Measurements from ENCODE around the gene PBOV1. TPM values are rescaled to one million over a fixed set of nuclear protein-coding genes. Genes with fewer than 3 reads are reported as not detected.

Gene PBOV1
- total and polyA plus RNA-seq, 4 donors, result 0.04 TPM; not detected in 3

DNA sequence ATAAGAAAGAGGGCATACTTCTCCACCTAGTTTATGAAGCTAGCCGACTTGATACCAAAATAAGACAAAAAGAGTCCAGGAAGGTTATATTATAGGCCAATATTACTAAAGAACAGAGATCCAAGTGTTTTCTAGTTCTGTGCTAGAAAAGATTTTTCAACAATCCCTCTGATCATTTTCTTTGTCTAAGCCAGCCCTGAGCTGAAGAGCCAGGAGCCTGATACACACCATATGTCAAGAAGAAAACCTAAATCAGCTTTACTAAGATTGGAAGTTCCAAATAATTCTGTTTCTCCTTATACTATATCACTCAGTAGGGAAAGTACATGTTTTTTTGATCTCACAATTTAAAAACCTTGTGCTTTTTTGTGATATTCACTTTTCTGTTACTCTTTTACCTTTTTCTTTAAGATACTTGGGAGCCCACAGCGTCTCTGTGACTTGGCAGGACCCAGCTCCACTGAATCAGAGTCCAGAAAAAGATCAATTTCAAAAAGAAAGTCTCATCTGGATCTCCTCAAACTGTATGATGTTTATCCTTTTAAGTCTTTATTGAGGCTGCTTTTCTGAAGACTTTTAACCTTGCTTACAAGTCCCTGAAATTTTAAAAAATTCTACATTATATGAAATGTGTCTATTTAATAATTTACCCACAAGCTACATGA lies 43.0 kb upstream of the PBOV1 start:
- H3K4me3 ChIP-seq, result no peak overlapping the region
- WGBS, 2 donors, result 76 to 87% methylated on average over 2 of the region's 2 CpGs
- H3K4me1 ChIP-seq (ENCODE audit: control insufficient read depth in 5 of 5, insufficient read depth in 5 of 5, low read length in 5 of 5), result peaks cover 0 to 7% (median 0%) of the 10 kb centered on the region in 5 donors
- no peaks in the 10 kb centered on the region for H3K27me3 ChIP-seq (ENCODE audit: control insufficient read depth in 3 of 3, insufficient read depth in 3 of 3, low read length in 2 of 3)
- ATAC-seq (ENCODE audit: insufficient read depth, low FRiP score), result no peak
- H3K36me3 ChIP-seq (ENCODE audit: control insufficient read depth in 4 of 4, insufficient read depth in 4 of 4, low read length in 4 of 4), result peaks cover 0 to 1% (median 0%) of the 10 kb centered on the region in 4 donors
- TF ChIP-seq, protein P1, sequence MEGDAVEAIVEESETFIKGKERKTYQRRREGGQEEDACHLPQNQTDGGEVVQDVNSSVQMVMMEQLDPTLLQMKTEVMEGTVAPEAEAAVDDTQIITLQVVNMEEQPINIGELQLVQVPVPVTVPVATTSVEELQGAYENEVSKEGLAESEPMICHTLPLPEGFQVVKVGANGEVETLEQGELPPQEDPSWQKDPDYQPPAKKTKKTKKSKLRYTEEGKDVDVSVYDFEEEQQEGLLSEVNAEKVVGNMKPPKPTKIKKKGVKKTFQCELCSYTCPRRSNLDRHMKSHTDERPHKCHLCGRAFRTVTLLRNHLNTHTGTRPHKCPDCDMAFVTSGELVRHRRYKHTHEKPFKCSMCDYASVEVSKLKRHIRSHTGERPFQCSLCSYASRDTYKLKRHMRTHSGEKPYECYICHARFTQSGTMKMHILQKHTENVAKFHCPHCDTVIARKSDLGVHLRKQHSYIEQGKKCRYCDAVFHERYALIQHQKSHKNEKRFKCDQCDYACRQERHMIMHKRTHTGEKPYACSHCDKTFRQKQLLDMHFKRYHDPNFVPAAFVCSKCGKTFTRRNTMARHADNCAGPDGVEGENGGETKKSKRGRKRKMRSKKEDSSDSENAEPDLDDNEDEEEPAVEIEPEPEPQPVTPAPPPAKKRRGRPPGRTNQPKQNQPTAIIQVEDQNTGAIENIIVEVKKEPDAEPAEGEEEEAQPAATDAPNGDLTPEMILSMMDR (IDR thresholded peaks at IDR 0.05; ENCODE audit: control extremely low read depth, extremely low read depth), result no peak
- peak in 2 of 3 donors; percentile 12 to 50 for DNase-seq
- H3K9ac ChIP-seq (ENCODE audit: insufficient read depth in 1 of 2, low read length in 2 of 2), result no peak overlapping the region
- H3K27ac ChIP-seq (ENCODE audit: low read depth in 1 of 2, low read length in 1 of 2), result no peak overlapping the region
- H3K9me3 ChIP-seq (ENCODE audit: control insufficient read depth in 4 of 4, insufficient read depth in 3 of 4, low read length in 3 of 4), result no peaks in the 10 kb centered on the region

DNA sequence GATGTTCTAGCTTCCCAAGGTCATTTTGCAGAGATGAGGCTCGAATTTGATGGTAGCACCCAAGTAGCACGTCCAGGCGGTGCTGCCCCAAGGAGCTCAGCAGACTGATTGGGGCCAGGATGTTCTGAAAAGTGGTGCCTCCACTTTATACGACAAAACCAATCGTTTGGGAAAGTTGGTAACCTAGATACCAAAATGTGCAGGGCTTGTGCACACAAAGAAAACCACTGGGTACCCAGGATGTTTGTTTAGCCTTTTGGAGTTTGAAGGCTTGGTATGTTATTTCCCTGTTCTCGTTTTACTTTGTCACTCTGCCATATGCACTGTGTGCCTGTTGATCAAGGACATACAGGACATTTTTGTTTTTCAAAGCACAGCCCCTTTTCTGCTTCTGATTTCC lies 40.7 kb upstream of the PBOV1 start:
- no peak overlapping the region for H3K4me3 ChIP-seq
- WGBS, 2 donors, result 70 to 81% methylated on average over 6 of the region's 6 CpGs
- H3K9ac ChIP-seq (ENCODE audit: insufficient read depth in 1 of 2, low read length in 2 of 2), result no peak overlapping the region
- no peak overlapping the region for H3K27ac ChIP-seq (ENCODE audit: low read depth in 1 of 2, low read length in 1 of 2)
- no peaks in the 10 kb centered on the region for H3K9me3 ChIP-seq (ENCODE audit: control insufficient read depth in 4 of 4, insufficient read depth in 3 of 4, low read length in 3 of 4)
- ATAC-seq (ENCODE audit: insufficient read depth, low FRiP score) (no peak), DNase-seq (peak in 2 of 3 donors; percentile 40 to 51)
- no peaks in the 10 kb centered on the region for H3K27me3 ChIP-seq (ENCODE audit: control insufficient read depth in 3 of 3, insufficient read depth in 3 of 3, low read length in 2 of 3)
- peaks cover 0 to 6% (median 0%) of the 10 kb centered on the region in 4 donors for H3K36me3 ChIP-seq (ENCODE audit: control insufficient read depth in 4 of 4, insufficient read depth in 4 of 4, low read length in 4 of 4)
- H3K4me1 ChIP-seq (ENCODE audit: control insufficient read depth in 5 of 5, insufficient read depth in 5 of 5, low read length in 5 of 5), result peaks cover 0 to 7% (median 0%) of the 10 kb centered on the region in 5 donors
- TF ChIP-seq, protein P1 (IDR thresholded peaks at IDR 0.05; ENCODE audit: control extremely low read depth, extremely low read depth), result no peak

GRCh38 chr6:138258197-138258596 lies 39.9 kb upstream of the PBOV1 start:
- WGBS, 2 donors, result 91 to 95% methylated on average over 6 of the region's 6 CpGs
- peaks cover 0 to 5% (median 0%) of the 10 kb centered on the region in 4 donors for H3K36me3 ChIP-seq (ENCODE audit: control insufficient read depth in 4 of 4, insufficient read depth in 4 of 4, low read length in 4 of 4)
- TF ChIP-seq, protein P1 (IDR thresholded peaks at IDR 0.05; ENCODE audit: control extremely low read depth, extremely low read depth), result no peak
- H3K4me3 ChIP-seq, result no peak overlapping the region
- peak overlapping the region in 1 of 2 donors; percentile 33 for H3K27ac ChIP-seq (ENCODE audit: low read depth in 1 of 2, low read length in 1 of 2)
- H3K9me3 ChIP-seq (ENCODE audit: control insufficient read depth in 4 of 4, insufficient read depth in 3 of 4, low read length in 3 of 4), result no peaks in the 10 kb centered on the region
- H3K27me3 ChIP-seq (ENCODE audit: control insufficient read depth in 3 of 3, insufficient read depth in 3 of 3, low read length in 2 of 3), result no peaks in the 10 kb centered on the region
- ATAC-seq (ENCODE audit: insufficient read depth, low FRiP score) (no peak), DNase-seq (no peak)
- H3K9ac ChIP-seq (ENCODE audit: insufficient read depth in 1 of 2, low read length in 2 of 2), result no peak overlapping the region
- H3K4me1 ChIP-seq (ENCODE audit: control insufficient read depth in 5 of 5, insufficient read depth in 5 of 5, low read length in 5 of 5), result peaks cover 0 to 7% (median 0%) of the 10 kb centered on the region in 5 donors

Measured in lung (tissue), 12 donors.